ENCODE data around the gene AUTS2.
"Not testable (repeated sequence)": the region's sequence is repeated elsewhere in the genome, so short reads cannot be mapped to it uniquely, and the experiment has no call there.

Gene AUTS2

DNA sequence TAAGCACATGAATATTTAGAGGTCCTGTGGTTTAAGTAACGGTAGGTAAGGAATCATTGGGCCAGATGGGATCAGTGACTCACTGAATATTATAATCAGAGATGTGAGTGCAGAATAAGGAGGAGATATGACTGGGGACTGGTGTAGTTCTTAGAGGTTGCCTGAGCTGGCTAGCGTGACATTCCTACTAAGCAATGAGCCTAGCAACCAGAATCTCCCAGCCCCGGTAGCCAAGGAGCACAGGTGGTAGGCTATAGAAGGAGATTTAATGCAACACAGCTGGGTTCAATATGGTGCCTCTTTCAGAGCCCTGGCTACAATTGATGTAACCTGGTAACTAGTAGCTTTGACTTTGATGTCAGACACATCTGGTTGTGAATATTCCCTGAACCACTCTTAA is 641.6 kb downstream of the AUTS2 start:
- DNase-seq (ENCODE audit: low read depth in 2 of 2): no peak

DNA sequence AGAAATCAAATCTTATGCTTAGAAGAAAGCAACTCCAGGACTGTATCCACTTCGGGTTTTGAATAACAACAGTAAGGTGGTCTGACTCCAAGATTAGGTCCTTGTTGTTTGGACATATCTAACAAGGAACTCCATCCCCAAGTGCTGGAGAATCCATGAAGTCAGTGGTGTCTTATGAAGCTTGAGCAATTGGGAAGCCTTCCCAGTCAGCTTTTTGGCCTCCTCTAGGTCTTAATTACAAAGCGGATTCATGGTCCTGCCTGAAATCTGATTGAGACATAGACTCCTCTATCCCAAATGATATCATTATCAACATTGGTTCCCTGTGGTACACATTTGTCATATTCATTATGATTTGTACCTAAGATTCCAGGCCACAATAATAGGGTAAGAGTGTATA is 642.6 kb downstream of the AUTS2 start:
- no peak for DNase-seq (ENCODE audit: low read depth in 2 of 2)

DNA sequence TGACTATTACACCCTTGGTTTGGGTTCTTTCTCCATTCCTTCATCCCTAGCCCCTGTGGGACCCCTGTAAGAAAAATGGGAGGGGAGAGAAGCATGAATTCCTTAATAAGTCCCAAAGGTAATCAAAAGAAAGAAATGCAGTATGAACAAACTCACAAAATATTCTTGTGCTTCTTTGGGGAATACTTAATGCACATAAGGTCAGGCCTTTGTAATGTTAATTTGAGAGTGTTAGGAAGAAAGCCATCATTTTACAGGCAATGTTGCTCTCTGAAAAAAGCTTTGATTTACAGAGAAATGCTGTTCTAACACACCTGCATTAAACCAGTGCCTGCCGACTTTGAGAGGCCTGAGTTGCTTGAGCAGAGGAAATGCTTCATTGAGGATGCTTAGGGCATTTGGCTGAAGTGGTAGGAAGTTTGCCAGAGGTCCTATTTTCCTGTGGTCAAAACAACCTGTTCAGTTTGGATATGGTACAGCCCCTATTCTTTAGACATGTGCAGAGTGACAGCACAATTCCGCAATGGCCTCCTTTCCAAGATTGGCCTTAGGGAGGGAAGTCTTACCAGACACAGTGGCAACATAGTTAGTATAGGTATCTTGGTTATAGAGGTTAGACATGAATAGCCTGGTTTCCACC is 643.4 kb downstream of the AUTS2 start:
- no peak for DNase-seq (ENCODE audit: low read depth in 2 of 2)

DNA sequence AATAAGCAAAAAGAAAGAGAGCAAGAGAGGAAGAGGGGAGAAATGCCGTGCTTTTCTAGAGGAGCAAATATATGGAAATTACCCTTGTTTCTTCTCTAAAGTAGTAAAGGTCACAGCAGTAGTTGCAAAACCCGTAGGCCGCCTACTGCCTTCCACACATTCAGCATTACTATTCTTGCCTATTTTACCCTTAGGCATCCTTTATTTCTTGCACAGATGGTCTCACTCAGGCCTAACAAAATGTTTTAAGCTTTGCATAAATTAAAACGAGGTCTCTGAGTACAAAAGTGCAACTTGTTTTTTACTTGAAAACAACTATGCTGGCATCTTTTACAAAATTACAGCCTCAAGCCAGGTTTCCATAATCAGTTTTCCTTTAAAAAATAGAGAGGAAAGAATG is 644.6 kb downstream of the AUTS2 start:
- DNase-seq (ENCODE audit: low read depth in 2 of 2): no peak

DNA sequence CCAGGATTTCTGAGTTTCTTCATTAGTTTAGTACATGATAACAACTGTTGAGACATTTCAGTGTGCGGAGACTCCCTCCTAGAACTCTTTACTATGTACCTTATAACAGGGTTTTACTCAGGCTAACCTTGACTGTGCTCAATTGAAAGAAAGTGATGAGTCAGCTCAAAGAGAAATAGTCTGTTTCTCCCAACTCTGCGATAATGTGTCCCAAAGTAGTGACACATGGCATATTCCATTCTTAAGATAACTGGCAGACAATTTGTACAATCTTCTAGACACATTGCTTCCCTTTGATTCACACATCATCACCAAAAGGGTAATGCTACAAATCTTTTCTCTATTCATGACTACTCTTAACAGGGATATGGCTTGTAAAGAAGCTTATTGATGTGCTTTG is 645.2 kb downstream of the AUTS2 start:
- DNase-seq (ENCODE audit: low read depth in 2 of 2): no peak

DNA sequence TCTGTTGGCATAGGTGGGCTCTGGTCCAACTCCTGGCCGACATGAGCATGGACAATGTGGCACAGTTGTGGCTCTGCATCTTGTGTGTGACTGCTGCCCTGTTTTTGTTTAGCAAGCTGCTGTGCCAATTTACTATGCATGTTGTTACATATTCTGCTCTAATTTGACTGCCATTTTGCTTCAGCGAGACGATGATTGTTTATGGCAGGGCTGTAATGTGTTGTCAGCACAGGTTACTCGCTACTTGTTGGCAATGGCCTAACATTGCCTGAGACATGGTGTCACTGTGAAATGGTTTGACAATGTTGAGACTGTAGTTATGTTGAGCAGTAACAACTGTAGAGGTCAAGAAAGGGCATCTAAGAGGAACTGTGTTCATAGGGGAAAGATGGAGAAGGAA is 659.6 kb downstream of the AUTS2 start:
- no peak for DNase-seq (ENCODE audit: low read depth in 2 of 2)

DNA sequence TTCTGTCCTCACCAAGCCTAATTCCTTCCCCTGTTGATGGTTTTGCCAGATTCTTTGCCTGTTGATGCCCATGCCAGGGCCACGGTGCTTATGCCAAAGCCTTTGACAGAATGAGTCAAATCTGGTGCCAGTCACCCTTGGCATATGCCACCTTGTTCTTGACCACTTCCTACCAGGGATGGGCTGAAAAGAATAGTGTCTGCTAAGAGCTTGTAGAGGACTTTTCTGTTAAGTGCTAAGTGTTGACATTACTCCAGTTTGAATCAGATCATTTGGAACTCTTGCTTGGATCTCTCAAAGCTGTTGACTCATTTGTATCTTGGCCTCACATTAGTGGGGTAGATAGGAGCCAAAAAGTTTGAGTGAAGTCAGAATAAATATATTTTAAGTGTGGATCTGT is 661.2 kb downstream of the AUTS2 start:
- DNase-seq (ENCODE audit: low read depth in 2 of 2): no peak

DNA sequence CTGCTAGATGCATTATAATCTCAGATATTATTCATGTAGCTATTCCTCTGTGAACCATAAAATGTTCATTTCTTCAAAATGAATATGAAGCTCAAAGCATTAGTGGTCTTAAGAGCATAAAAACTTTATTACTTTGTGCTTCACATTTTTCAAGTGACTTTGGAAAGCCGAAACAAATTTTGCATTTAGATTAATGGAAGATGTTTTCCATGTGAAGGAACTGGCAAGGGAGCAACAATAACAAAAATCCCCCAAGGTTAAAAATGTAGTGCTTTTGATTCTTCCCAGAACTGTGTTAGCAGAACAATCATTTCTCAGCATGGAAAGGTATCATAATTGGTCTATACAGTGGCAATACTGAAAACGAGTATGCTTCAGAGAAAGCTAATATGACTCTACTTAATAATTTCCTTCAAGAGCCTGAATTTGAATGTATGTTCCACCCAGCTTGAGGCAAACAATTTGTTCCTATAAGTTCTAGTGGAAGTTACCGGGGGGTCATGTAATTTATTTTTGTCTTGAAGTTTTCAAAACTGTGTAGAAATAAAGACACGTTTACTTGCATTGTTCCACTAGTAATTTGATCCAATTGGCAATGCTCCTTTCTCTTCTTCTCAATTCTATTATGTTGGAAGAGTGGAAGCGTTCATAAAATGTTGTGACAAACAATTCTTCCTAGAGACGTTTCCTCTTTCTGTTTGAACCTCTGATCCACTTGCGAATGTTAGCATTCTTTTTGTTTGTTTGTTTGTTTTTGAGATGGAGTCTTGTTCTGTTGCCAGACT is 665.4 kb downstream of the AUTS2 start:
- no peak for DNase-seq (ENCODE audit: low read depth in 2 of 2)

DNA sequence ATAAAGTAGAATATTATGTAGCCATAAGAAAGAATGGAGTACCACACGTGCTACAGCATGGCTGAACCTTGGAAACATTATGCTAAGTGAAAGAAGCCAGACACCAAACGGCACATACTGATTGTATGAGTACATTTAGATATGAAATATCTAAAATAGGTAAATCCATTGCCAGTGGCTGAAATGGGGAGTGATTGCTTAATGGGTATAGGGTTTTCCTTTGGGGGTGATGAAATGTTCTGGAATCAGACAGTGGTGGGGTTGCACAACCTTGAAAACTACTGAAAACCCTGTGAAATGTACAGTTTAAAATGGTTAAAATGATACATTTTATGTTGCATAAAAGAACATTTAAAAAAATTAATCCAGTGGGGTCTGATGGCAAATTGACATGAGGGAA is 667.9 kb downstream of the AUTS2 start:
- DNase-seq (ENCODE audit: low read depth in 2 of 2): no peak

DNA sequence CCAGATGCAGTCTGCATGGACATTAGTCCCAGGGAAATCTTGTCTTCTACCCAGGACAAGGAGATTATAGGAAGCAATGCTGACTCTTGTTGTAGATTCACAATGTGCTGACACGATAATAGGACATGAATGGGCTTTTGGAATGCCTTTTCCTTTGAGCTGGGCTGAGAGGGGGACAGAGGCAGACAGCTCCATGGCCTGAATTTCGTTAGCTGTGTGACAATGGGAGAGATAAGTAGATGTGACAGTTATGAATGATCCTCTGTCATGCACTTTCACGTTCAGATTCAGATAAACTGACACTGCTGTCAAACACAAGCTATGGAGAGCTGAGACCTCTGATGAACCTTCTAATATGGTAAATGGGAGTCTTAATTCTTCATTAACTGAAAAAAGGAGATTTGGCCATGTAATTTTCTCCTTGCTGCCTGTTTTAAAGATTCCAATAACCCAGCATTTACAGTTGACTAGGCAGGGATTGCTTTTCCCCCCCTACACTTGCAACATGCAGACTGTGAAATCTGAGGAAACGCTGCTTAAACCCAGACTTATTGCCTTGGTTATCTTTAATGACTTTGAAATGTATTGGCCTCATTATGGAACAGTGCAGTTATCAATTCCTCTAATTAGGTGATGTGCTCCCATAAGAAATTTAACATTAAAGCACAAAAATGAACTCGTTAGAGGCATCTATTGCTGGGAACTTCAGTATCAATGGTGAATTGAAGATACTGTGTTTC is 669.3 kb downstream of the AUTS2 start:
- DNase-seq (ENCODE audit: low read depth in 2 of 2): no peak

DNA sequence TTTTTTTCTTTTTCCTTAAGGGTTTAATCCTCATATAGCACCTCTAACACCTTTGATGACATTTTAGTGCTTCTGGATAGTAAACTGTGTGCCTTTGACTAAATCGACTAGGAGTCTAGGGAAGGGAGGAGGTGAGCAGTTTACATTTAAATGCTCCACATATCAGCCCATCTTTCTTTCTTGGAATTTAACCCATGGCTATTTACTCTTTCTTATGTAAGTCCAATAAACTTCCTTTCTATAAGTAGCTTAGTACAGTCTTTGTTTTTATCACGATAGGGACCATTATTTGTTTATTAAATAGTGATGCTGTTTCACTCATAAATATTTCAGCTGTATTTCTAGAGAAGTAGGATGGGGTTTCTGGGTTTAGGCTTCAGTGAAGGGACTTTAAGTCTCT is 669.9 kb downstream of the AUTS2 start:
- no peak for DNase-seq (ENCODE audit: low read depth in 2 of 2)

DNA sequence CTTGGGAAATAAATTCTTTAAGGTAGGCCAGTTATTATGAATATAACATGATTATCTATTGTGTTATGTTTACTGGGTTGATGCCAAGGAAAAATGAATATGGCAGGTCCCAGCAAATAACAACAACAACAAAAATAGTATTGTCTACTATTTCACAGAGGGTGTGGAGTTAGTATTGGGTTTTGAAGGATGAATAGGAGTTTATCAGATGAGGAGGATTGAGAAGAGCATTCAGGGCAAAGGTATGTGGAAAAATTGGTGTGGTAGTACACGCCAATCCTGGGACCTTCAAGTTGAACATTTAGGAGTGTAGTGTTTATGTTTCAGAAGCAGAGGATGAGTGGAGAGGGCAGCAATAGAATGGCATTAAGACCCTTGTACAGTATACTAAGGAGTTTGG is 671.9 kb downstream of the AUTS2 start:
- DNase-seq (ENCODE audit: low read depth in 2 of 2): no peak

DNA sequence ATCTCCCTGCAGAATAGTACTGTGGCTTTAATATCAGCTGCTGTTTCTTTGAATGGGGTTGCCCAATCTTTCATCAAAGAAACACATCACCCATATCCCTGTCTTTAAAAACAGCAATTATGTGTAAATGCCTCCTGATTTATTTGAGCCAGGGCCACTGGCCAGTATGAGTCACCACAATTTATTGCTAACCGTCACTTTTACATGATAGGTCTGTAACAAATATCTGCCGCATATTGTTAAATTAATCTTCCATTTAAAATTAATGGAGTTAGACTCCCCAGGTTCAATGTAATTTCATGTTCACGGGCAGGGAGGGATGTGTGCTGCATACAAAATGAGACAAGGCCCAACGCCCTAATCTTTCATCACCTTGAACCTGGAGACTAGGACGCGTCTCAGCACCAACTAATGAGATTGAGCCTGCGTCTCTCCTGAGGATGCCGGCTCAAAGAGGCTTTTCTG is 673.4 kb downstream of the AUTS2 start:
- no peak for DNase-seq (ENCODE audit: low read depth in 2 of 2)

DNA sequence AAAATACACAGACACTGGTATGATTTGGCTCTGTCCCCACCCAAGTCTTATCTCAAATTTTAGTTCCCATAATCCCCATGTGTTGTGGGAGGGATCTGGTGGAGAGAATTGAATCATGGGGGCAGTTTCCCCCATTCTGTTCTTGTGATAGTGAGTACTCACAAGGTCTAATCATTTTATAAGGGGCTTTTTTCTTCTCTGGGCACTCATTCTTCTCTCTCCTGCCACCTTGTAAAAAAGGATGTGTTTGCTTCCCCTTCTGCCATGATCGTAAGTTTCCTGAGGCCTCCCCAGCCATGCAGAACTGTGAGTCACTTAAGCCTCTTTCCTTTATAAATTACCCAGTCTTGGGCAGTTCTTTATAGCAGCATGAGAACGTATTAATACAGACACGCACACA is 677.3 kb downstream of the AUTS2 start:
- not testable (repeated sequence) for DNase-seq (ENCODE audit: low read depth in 2 of 2)

DNA sequence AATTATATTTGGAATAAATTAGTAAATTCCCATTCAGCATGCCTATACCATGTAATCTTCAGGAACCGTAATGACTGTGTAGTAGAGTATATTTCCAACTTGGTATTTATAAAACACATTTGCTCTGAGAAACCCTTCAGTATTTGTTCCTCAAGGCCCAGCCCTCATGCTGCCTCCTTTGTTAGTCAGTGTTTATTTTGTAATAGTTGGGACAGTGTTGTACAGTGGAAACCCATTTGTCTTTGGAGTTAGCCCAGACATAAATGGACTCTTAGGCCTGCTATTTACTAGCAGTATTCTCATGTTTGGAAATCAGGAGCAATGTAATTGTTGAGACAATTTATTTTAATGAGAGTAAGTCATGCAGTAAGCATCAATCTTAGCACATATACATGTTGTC is 686.9 kb downstream of the AUTS2 start:
- DNase-seq (ENCODE audit: low read depth in 2 of 2): no peak

DNA sequence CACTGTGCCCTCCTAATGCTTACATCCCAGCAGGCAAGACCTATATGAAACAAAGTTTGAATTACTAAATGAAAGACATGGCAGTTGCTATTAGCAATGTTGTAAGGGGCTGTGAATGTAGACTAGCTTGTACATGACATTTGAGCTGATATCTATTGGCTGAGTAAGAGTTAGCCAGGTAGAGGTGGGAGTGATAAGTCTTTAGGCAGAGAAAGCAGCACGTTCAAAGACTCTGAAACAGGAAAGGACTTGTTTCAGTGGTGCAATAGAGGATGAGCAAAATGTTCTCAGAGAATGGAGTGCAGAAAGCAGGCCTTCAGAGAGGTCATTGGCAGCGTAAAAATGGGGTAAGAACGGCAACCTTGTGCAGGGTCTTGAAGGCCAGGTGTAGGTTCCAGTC is 687.6 kb downstream of the AUTS2 start:
- no peak for DNase-seq (ENCODE audit: low read depth in 2 of 2)

DNA sequence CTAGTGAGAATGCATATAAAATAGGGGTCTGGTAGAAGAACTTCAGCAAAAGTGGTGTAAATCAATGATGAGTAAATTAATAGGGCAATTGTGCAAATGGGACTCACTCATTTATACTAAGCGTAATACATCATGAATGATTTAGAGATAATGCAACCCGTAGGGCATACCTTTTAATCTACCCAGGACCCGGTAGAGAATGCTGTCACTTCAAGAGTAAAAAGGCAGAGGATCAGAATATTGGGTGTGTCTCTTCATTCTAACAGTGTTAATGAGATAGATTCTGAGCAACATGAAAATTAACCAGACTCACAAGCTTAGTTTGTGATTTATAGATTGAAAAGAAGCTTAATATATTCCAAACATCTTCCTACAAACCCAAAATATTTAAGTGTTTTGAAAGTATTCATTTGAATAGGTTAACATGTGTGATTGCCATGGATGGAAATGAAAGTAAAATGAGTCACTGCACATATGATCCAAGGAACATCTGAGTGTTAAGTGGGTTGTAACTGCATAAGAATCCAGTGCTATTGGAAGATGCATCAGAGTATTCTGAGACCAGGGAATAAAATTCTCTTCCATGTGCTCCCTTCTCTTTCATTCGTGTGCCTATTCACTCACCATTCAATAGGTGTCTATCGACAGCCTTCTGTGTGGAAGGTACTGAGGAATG is 690.6 kb downstream of the AUTS2 start:
- DNase-seq (ENCODE audit: low read depth in 2 of 2): no peak

DNA sequence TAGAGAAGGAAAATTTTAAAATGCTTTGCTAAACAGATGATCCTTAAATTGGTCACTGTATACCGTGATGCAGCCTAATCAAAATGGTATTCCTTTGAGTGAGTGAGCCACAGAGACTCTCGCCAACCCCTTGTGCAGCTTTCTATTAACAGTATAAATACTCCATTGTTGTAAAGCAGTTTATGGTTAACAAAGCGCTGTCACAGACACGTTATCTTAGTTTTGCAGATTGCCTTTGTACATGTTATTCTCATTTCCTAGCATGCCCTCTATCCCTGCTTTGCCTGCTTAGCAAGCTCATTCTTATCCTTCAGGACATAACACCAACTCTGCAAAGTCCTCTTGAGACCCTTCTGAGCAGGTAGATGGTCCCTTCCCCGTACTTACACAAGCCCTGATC is 694.4 kb downstream of the AUTS2 start:
- DNase-seq (ENCODE audit: low read depth in 2 of 2): no peak

DNA sequence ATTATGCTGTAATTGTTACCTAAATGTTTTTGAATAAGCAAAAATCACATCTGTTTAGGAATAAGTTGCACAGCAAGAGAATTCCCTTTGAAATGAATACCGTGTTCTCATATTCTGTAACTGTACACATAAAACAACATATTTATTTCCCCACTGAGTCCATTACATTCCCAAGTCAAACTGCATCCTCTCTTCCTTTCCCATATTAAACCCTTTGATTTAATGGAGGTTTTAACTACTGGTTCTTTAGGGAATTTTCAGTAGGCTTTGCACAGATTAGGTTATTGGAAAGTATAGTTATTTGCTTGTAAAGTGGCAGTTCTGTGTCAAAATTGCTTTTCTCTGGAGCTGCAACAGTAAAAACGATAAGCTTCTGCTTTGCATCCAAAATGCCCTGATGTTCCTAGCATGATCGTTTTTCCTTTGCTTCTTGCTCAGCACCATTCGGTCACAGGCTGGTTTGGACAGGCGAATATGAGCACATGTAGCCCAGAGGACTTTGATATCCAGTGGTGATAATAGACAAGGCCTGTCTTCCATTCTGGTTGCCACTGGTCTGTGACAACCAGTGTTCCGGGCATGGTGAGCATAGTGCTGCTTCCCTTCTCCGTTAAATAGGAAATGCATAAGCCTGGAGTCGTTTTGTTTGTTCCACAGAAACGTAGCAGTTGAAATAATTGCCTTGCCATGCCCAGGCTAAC is 696.1 kb downstream of the AUTS2 start:
- no peak for DNase-seq (ENCODE audit: low read depth in 2 of 2)

DNA sequence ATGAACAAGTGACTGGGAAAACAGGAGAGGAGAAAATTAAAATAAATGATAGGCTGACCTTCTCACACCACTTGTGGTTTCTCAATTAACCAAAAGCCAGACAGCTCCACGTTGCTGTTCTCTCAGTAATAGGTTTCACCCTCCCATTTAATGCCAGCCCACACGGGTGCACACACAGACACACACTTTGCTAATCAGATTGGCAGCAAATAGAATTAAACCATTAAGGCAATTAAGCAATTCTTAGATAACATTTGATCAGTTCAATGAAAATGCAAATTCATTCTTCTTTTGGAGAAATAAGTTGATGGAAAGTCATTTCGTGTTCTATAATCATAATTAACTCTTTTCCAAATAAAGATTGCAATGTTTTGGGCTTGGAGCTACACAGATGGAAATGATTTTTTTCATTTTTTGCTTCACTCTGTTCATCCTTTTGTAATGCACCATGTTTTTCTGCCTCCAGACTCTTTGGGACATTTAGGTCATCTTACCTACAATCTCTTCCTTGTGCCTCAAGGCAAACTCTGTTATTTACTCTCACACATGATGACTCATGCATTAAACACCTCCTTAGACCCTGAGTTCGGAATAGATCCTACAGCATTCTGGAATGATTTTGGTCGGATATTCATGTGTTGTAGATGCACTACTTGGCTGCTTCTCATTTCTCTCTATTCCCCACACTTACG is 700.7 kb downstream of the AUTS2 start:
- no peak for DNase-seq (ENCODE audit: low read depth in 2 of 2)

DNA sequence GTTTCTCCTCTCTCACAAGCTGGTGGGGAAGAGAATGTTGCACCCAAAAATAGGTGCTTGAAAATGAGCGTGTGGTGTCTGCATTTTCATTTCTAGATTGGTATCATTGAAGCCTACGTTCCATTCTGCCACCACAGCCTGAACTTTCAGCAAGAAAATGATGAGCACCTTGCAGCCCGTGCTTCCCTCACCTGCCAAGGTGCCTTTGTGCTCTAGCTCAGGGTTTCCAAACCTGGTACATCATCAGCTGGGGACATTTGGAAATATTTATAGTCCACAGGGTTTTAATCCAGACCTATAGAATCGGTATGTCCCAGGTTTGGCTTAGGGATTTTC is 701.2 kb downstream of the AUTS2 start:
- no peak for DNase-seq (ENCODE audit: low read depth in 2 of 2)
